HTERT RPE-1 (cell line): Measurements from ENCODE around the gene FRMPD4.

ENCODE experiments used
- in situ Hi-C: fragments of 300-500 bp; cut with MboI; formaldehyde crosslinking; loops from 4 replicates; pipeline ENCODE4 v1.14.3; 2020; ENCODE audit warnings: low sequenced_read_pairs

FRMPD4 gene

GRCh38 chrX:12423346-12423745, 285.1 kb downstream of the FRMPD4 start:
- in situ Hi-C loops = no loop called here

- in situ Hi-C loops = no loop called here
These were observed 287.2 kb downstream of the FRMPD4 start for GRCh38 chrX:12425496-12425895.

- in situ Hi-C loops = no loop called here
These were observed 288.1 kb downstream of the FRMPD4 start for GRCh38 chrX:12426420-12426819.

GRCh38 chrX:12434493-12434892, 296.2 kb downstream of the FRMPD4 start:
- in situ Hi-C loops = no loop called here

GRCh38 chrX:12439416-12439815, 301.1 kb downstream of the FRMPD4 start:
- in situ Hi-C loops = no loop called here

GRCh38 chrX:12440246-12440645, 302.0 kb downstream of the FRMPD4 start:
- in situ Hi-C loops = no loop called here

- in situ Hi-C loops = no loop called here
These were observed 303.3 kb downstream of the FRMPD4 start for GRCh38 chrX:12441381-12442128.

GRCh38 chrX:12443534-12444098, 305.3 kb downstream of the FRMPD4 start:
- in situ Hi-C loops = no loop called here

GRCh38 chrX:12446342-12447075, 308.2 kb downstream of the FRMPD4 start:
- in situ Hi-C loops = no loop called here

GRCh38 chrX:12447448-12448064, 309.3 kb downstream of the FRMPD4 start:
- in situ Hi-C loops = no loop called here

GRCh38 chrX:12452268-12452667, 314.0 kb downstream of the FRMPD4 start:
- in situ Hi-C loops = no loop called here

GRCh38 chrX:12460929-12461328, 322.7 kb downstream of the FRMPD4 start:
- in situ Hi-C loops = no loop called here

- in situ Hi-C loops = no loop called here
These were observed 324.8 kb downstream of the FRMPD4 start for GRCh38 chrX:12463052-12463451.

- in situ Hi-C loops = no loop called here
These were observed 325.6 kb downstream of the FRMPD4 start for GRCh38 chrX:12463873-12464272.

- in situ Hi-C loops = no loop called here
These were observed 329.0 kb downstream of the FRMPD4 start for GRCh38 chrX:12467321-12467720.

GRCh38 chrX:12469296-12469695, 331.0 kb downstream of the FRMPD4 start:
- in situ Hi-C loops = no loop called here

GRCh38 chrX:12471061-12471460, 332.8 kb downstream of the FRMPD4 start:
- in situ Hi-C loops = no loop called here

GRCh38 chrX:12480956-12481355, 342.7 kb downstream of the FRMPD4 start:
- in situ Hi-C loops = no loop called here

GRCh38 chrX:12488220-12488619, 349.9 kb downstream of the FRMPD4 start:
- in situ Hi-C loops = no loop called here

- in situ Hi-C loops = no loop called here
These were observed 350.5 kb downstream of the FRMPD4 start for GRCh38 chrX:12488771-12489170.

GRCh38 chrX:12489341-12489740, 351.1 kb downstream of the FRMPD4 start:
- in situ Hi-C loops = no loop called here
